T47D (cell line): ENCODE data around the gene TCEAL6.
"Not testable (repeated sequence)": the region's sequence is repeated elsewhere in the genome, so short reads cannot be mapped to it uniquely, and the experiment has no call there.

Source experiments
- DNase-seq, 2 experiments: peaks; one replicate each; pipeline versions ENCODE4 v3.0.0 to v3.0.0-alpha.2; 2011 to 2012; ENCODE audit warnings: low read depth in 1 of 2, low spot score in 1 of 2
- JUND ChIP-seq: IDR thresholded peaks from 2 replicates; pipeline ENCODE4 v1.6.1; 2012; ENCODE audit warnings: low read depth
- in situ Hi-C: cut with HindIII; loops from 2 replicates; pipeline ENCODE4 v1.10.0; 2016; ENCODE audit warnings: low sequenced_read_pairs, low pct_unique_long_range_greater_than_20kb

The TCEAL6 gene

GRCh38 chrX:102142274-102142673 lies at the start of gene TCEAL6:
TCEAL6 (minus strand) TSS chrX:102142481.
- DNase-seq, in situ Hi-C loops: not testable (repeated sequence)

- in situ Hi-C loops = no loop called here
- TF ChIP-seq JUND = no peak
- no peak for DNase-seq
Observed at GRCh38 chrX:102185967-102186720, 43.9 kb upstream of the TCEAL6 start.

GRCh38 chrX:102155806-102156179 lies 13.5 kb upstream of the TCEAL6 start, which contains the start of gene BEX5:
BEX5 (minus strand) TSS chrX:102155977; CDS start chrX:102154265, 1,712 bp downstream.
- in situ Hi-C loops = no loop called here
- peak; percentile 21 to 79 for DNase-seq
- no peak for TF ChIP-seq JUND

GRCh38 chrX:102154900-102155805 lies 12.9 kb upstream of the TCEAL6 start:
- no peak for TF ChIP-seq JUND
- peak in 1 of 2 experiments; percentile 3 for DNase-seq
- in situ Hi-C loops = no loop called here

- peak in 1 of 2 experiments; percentile 0 for DNase-seq
- in situ Hi-C loops = no loop called here
Observed at GRCh38 chrX:102154218-102154860, 12.1 kb upstream of the TCEAL6 start.

GRCh38 chrX:102141631-102142030 lies 650 bp downstream of the TCEAL6 start:
- DNase-seq, in situ Hi-C loops: not testable (repeated sequence)

More at GRCh38 chrX:102154218-102154860, 12.1 kb upstream of the TCEAL6 start:
- TF ChIP-seq JUND = no peak

- DNase-seq, in situ Hi-C loops: not testable (repeated sequence)
Observed at GRCh38 chrX:102140876-102141275, 1.4 kb downstream of the TCEAL6 start.

- in situ Hi-C loops = no loop called here
- TF ChIP-seq JUND = no peak
- peak in 1 of 2 experiments; percentile 9 for DNase-seq
Observed at GRCh38 chrX:102138064-102138463, 4.2 kb downstream of the TCEAL6 start.

- in situ Hi-C loops = no loop called here
- no peak for TF ChIP-seq JUND
- DNase-seq = peak; percentile 4 to 7
Observed at GRCh38 chrX:102129473-102129872, 12.8 kb downstream of the TCEAL6 start.

GRCh38 chrX:102126863-102127262 lies 15.4 kb downstream of the TCEAL6 start:
- in situ Hi-C loops = no loop called here
- no peak for TF ChIP-seq JUND
- DNase-seq = no peak

- in situ Hi-C loops, DNase-seq: not testable (repeated sequence)
Observed at GRCh38 chrX:102126080-102126818, 16.0 kb downstream of the TCEAL6 start.

GRCh38 chrX:102125436-102125835 lies 16.8 kb downstream of the TCEAL6 start, which contains the start of gene TCEAL2:
TCEAL2 (plus strand) TSS chrX:102125679; CDS start chrX:102126831, 1,152 bp downstream.
- in situ Hi-C loops, DNase-seq: not testable (repeated sequence)

- in situ Hi-C loops, DNase-seq: not testable (repeated sequence)
Observed at GRCh38 chrX:102125014-102125413, 17.3 kb downstream of the TCEAL6 start.
